HG03103 (cell line): Measurements from ENCODE around the gene ENHO.
"Not testable (repeated sequence)": the region's sequence is repeated elsewhere in the genome, so short reads cannot be mapped to it uniquely, and the experiment has no call there.

ENCODE experiments used
- ATAC-seq: cut with Tn5 transposase; IDR thresholded peaks from one replicate; pipeline ENCODE4 v1.9.1; 2021; ENCODE audit warnings: low read depth; ENCODE audit not compliant: unreplicated experiment

The ENHO gene

DNA sequence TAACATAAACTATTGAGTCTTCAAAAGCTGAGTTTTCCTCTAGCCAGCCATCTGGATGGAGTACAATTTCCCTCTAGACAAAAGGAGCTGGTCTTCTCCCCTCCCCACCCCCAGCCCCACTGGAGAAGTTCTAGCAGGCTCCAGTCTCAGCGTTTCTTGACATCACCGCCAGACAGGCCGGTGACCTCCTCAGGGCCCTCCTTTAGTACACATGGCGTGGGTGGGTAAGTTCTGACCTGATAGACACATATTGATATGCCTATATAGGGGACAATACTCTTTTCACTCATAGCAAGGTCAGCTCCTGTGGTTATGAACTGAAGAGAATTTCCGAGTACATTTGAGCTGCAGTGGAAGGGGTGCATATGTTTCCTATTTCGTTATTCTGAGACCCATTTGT lies 37.0 kb downstream of the ENHO start:
- no peak for ATAC-seq

DNA sequence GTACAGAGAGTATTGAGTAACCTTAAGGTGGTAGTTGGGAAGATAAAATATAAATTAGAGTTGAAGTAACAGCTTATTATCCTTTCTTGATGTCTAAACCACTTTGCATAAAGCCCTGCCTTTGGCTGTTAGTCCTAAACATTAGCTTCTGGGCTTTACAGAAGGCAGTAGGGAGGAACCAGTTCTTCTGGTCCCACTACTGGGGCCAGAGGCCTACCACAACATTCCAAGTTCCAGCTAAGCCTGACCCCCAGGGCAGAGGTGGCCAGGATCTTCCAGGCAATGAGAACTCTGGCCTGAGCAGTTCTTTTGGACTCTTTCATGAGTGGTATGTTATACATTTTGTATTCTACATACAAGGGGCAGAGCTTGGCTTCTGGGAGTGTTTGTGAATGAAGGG lies 38.1 kb downstream of the ENHO start:
- ATAC-seq: no peak

DNA sequence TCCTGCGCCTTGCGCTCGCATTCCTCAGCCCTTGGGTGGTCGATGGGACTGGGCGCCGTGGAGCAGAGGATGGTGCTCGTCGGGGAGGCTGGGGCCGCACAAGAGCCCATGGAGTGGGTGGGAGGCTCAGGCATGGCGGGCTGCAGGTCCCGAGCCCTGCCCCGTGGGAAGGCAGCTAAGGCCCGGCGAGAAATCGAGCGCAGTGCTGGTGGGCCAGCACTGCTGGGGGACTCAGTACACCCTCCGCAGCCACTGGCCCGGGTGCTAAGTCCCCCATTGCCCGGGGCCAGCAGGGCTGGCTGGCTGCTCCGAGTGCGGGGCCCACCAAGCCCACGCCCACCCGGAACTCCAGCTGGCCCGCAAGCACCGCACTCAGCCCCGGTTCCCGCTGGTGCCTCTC lies 40.0 kb downstream of the ENHO start:
- not testable (repeated sequence) for ATAC-seq

- ATAC-seq: not testable (repeated sequence)
Measured at GRCh38 chr9:34481620-34482019, 41.2 kb downstream of the ENHO start.

- ATAC-seq: no peak
Measured at GRCh38 chr9:34479431-34479866, 43.3 kb downstream of the ENHO start.

GRCh38 chr9:34477541-34477940 lies 45.2 kb downstream of the ENHO start:
- ATAC-seq: no peak

GRCh38 chr9:34475097-34475496 lies 47.7 kb downstream of the ENHO start:
- no peak for ATAC-seq
